Hematopoietic multipotent progenitor cell treated with erythropoietin and hydrocortisone succinate and interleukin-3 and kit ligand, for 15 days (in vitro differentiated cells): Measurements from ENCODE around the gene CYP2C18.
"Not testable (repeated sequence)": the region's sequence is repeated elsewhere in the genome, so short reads cannot be mapped to it uniquely, and the experiment has no call there.

Source experiments
- DNase-seq: peaks from one replicate; pipeline ENCODE4 v3.0.0-alpha.2; 2015; ENCODE audit warnings: low spot score

Gene CYP2C18

GRCh38 chr10:94747137-94747536 is 63.6 kb downstream of the CYP2C18 start:
- DNase-seq = no peak

- DNase-seq = no peak
Measured at GRCh38 chr10:94747838-94748237, 64.3 kb downstream of the CYP2C18 start.

DNA sequence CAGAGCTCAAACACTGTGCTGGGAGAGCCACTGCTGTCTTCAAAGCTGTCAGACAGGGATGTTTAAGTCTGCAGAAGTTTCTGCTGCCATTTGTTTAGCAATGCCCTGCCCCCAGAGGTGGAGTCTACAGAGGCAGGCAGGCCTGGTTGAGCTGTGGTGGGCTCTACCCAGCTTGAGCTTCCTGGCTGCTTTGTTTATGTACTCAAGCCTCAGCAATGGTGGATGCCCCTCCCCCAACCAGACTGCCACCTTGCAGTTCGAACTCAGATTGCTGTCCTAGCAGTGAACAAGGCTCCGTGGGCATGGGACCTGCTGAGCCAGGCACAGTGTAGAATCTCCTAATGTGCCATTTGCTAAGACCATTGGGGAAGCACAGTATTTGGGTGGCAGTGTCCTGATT is 74.4 kb downstream of the CYP2C18 start:
- no peak for DNase-seq

GRCh38 chr10:94760586-94761178 is 77.2 kb downstream of the CYP2C18 start:
- DNase-seq = no peak

GRCh38 chr10:94762393-94762792 is 78.9 kb downstream of the CYP2C18 start, which contains the start of gene CYP2C19:
Gene CYP2C19 (plus strand): TSS chr10:94762681. CDS start chr10:94762706, 25 bp downstream.
- no peak for DNase-seq

DNA sequence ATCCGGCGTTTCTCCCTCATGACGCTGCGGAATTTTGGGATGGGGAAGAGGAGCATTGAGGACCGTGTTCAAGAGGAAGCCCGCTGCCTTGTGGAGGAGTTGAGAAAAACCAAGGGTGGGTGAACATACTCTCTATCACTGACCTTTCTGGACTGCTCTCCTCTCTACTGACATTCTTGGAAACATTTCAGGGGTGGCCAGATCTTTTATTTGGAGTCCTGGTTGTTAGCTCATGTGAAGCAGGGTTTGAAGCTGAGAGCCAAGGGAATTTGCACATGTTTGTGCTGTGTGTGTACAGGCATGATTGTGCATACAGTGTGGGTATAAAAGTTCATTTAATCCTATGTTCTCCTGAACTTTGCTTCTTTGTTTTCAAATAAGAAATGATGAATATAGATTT is 91.9 kb downstream of the CYP2C18 start:
- not testable (repeated sequence) for DNase-seq

- no peak for DNase-seq
Measured at GRCh38 chr10:94777886-94778458, 94.4 kb downstream of the CYP2C18 start.

DNA sequence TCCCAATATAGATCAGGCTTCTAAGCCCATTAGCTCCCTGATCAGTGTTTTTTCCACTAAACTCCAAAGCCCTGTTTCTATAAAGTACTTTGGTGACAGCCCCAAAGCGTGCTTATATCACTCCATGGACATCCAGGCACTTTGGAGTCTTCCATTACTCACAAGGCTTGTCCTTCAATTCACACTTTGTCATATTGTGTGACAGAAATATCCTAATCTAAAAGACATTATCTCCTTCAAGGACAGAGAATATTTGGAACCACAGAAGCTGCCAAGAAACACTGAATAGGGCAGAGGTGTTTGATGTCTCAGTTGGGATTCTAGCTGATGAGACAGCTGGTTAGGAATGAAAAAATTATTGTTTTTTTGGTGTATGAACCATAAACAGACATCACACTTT is 97.3 kb downstream of the CYP2C18 start:
- DNase-seq = no peak

DNA sequence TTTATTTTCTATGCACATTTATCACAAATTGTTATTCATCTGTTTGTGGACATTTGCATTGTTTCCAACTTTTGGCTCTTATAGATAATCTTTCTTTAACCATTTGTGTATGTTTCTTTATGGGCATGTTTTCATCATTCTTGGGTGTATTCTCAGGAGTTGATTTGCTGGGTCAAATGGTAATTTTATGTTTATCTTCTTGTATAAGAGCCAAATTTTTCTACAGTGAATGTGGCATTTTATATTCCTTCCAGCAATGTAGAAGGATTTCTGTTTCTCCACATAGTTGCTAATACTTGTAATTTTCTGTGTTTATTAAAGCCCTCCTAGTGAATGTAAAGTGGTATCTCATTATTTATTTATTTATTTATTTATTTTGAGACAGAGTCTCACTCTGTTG is 100.7 kb downstream of the CYP2C18 start:
- DNase-seq = no peak

GRCh38 chr10:94785211-94785610 is 101.7 kb downstream of the CYP2C18 start:
- no peak for DNase-seq
